Calu3 (cell line): Measurements from ENCODE around the gene PPP2R3B. TPM values are rescaled to one million over a fixed set of nuclear protein-coding genes. Genes with fewer than 3 reads are reported as not detected.
"Not testable (repeated sequence)": the region's sequence is repeated elsewhere in the genome, so short reads cannot be mapped to it uniquely, and the experiment has no call there.

Source experiments
- BruUV-seq: library from RNA; stranded (reverse); fragments of 400-500 nt; replicated peaks from 2 replicates; lab custom pipeline; 2021; lab: Mats Ljungman, UMichigan
- CTCF ChIA-PET: fragments of 300-600 bp; sonication (Branson Sonifier 250); formaldehyde crosslinking; loops from one replicate; lab custom pipeline; 2022; ENCODE audit warnings: antibody characterized with exemption; lab: Charles Lee
- DNase-seq: peaks from one replicate; pipeline ENCODE4 v3.0.0; 2022
- H3K27ac Mint-ChIP-seq: one replicate; pipeline ENCODE4 v1.8.0; 2022; ENCODE audit warnings: mixed read lengths; ENCODE audit not compliant: unreplicated experiment
- H3K27me3 Mint-ChIP-seq: one replicate; pipeline ENCODE4 v1.8.0; 2022; ENCODE audit warnings: mixed read lengths; ENCODE audit not compliant: unreplicated experiment
- H3K36me3 Mint-ChIP-seq: one replicate; pipeline ENCODE4 v1.8.0; 2022; ENCODE audit warnings: mild to moderate bottlenecking, moderate library complexity, mixed read lengths; ENCODE audit not compliant: insufficient read depth, unreplicated experiment
- H3K4me1 Mint-ChIP-seq: one replicate; pipeline ENCODE4 v1.8.0; 2022; ENCODE audit warnings: mild to moderate bottlenecking, low read depth, mixed read lengths; ENCODE audit not compliant: unreplicated experiment
- H3K4me3 Mint-ChIP-seq: one replicate; pipeline ENCODE4 v1.8.0; 2022; ENCODE audit warnings: mild to moderate bottlenecking, low read depth, moderate library complexity, mixed read lengths; ENCODE audit not compliant: unreplicated experiment
- H3K9me3 Mint-ChIP-seq: one replicate; pipeline ENCODE4 v1.8.0; 2022; ENCODE audit warnings: low read depth, mixed read lengths; ENCODE audit not compliant: unreplicated experiment
- intact Hi-C: fragments of 100-400 bp; cut with micrococcal nuclease; formaldehyde crosslinking; loops from one replicate; pipeline ENCODE4 v1.10.0; 2022; ENCODE audit not compliant: unreplicated experiment
- total RNA-seq: library from RNA; stranded (reverse); gene quantifications from 2 replicates; pipeline ENCODE4 v1.2.3, GENCODE V29; 2022
- TF ChIP-seq, protein P1 (sequence below): fragments of 200-600 bp; IDR thresholded peaks from one replicate; pipeline ENCODE4 v1.8.0; 2022; ENCODE audit warnings: antibody characterized with exemption; ENCODE audit not compliant: unreplicated experiment

Gene PPP2R3B
- total RNA-seq, 1 experiment from 2014 or later, result 25.4 TPM

DNA sequence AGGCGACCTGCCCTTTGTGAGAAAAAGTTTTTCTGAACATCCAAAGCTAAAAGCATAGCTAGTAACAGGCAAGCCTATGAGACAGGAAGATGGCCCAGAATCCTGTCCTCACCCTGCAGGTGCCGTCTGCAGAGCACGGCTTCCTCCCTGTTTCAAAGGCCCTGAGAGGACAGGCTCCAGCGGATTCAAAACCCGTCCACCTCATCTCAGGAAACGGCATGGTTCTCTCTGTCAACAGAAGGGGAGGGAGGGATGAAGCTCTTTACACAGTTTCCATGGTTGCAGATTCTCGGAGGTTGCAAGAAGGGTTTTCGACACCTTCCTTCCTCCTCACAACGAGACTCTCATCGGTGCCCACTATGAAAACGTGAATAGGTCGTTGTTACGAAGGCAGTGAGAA is 8.3 kb downstream of the PPP2R3B start:
- peaks cover 21% of the 10 kb centered on the region for H3K27me3 Mint-ChIP-seq
- no peaks in the 10 kb centered on the region for H3K9me3 Mint-ChIP-seq
- CTCF ChIA-PET, result no interaction called here
- H3K27ac Mint-ChIP-seq, result no peak overlapping the region
- intact Hi-C loops, result no loop called here
- no peak for DNase-seq
- peaks cover 8% of the 10 kb centered on the region for H3K36me3 Mint-ChIP-seq
- TF ChIP-seq, protein P1, sequence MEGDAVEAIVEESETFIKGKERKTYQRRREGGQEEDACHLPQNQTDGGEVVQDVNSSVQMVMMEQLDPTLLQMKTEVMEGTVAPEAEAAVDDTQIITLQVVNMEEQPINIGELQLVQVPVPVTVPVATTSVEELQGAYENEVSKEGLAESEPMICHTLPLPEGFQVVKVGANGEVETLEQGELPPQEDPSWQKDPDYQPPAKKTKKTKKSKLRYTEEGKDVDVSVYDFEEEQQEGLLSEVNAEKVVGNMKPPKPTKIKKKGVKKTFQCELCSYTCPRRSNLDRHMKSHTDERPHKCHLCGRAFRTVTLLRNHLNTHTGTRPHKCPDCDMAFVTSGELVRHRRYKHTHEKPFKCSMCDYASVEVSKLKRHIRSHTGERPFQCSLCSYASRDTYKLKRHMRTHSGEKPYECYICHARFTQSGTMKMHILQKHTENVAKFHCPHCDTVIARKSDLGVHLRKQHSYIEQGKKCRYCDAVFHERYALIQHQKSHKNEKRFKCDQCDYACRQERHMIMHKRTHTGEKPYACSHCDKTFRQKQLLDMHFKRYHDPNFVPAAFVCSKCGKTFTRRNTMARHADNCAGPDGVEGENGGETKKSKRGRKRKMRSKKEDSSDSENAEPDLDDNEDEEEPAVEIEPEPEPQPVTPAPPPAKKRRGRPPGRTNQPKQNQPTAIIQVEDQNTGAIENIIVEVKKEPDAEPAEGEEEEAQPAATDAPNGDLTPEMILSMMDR, result no peak
- H3K4me3 Mint-ChIP-seq, result no peak overlapping the region
- no peaks in the 10 kb centered on the region for H3K4me1 Mint-ChIP-seq
- no TSS peak for BruUV-seq

- H3K4me1 Mint-ChIP-seq, BruUV-seq, H3K4me3 Mint-ChIP-seq: not testable (repeated sequence)
These were observed 10.5 kb downstream of the PPP2R3B start for GRCh38 chrX:376206-376605.

GRCh38 chrX:375181-376036 is 11.3 kb downstream of the PPP2R3B start:
- peaks cover 11% of the 10 kb centered on the region for H3K36me3 Mint-ChIP-seq
- intact Hi-C loops, result no loop called here
- no peaks in the 10 kb centered on the region for H3K4me1 Mint-ChIP-seq
- CTCF ChIA-PET, result no interaction called here
- peak overlapping the region; percentile 67 for H3K4me3 Mint-ChIP-seq
- H3K9me3 Mint-ChIP-seq, result no peaks in the 10 kb centered on the region
- no peak overlapping the region for H3K27ac Mint-ChIP-seq
- no peak for DNase-seq
- H3K27me3 Mint-ChIP-seq, result peaks cover 36% of the 10 kb centered on the region
- TF ChIP-seq, protein P1, result no peak
- no TSS peak for BruUV-seq

More at GRCh38 chrX:376206-376605, 10.5 kb downstream of the PPP2R3B start:
- H3K27ac Mint-ChIP-seq, intact Hi-C loops, H3K9me3 Mint-ChIP-seq, CTCF ChIA-PET, DNase-seq, H3K36me3 Mint-ChIP-seq: not testable (repeated sequence)
- H3K27me3 Mint-ChIP-seq, result peaks cover 36% of the 10 kb centered on the region

DNA sequence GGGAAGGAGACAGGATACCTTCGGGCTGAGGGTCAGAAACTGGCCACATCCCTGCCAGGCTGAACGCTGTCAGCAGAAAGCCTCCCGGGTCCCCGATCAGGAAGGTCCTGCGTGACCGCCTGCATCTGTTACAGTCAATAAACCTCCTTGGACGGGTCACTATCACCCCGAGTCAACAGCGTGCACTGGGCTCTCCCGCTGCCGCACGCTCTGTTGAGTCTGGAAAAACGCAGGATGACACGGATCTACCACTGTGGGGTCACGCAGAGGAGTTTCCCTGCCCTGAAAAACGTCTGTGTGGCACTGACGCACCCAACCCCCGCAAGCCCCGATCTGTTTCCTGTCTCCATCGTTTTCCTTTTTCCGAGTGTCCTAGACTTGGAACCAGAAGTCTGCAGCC is 12.1 kb downstream of the PPP2R3B start:
- H3K27me3 Mint-ChIP-seq, result peaks cover 36% of the 10 kb centered on the region
- H3K4me1 Mint-ChIP-seq, result no peaks in the 10 kb centered on the region
- no peak overlapping the region for H3K27ac Mint-ChIP-seq
- TF ChIP-seq, protein P1, result no peak
- CTCF ChIA-PET, result no interaction called here
- peak overlapping the region; percentile 67 for H3K4me3 Mint-ChIP-seq
- peaks cover 11% of the 10 kb centered on the region for H3K36me3 Mint-ChIP-seq
- no peak for DNase-seq
- H3K9me3 Mint-ChIP-seq, result no peaks in the 10 kb centered on the region
- no TSS peak for BruUV-seq
- intact Hi-C loops, result no loop called here
